Stimulated activated naive CD8-positive, alpha-beta T cell treated with anti-CD3 and anti-CD28 coated beads, Interleukin-15, Interleukin-2, amounts not matched to agents 100 ng/mL and 50 ng/mL, for 24 hours (primary cell): ENCODE data around the gene CLASRP.

Experiments
- H3K27ac Mint-ChIP-seq: one replicate; pipeline ENCODE4 v1.8.0; 2021; ENCODE audit warnings: mild to moderate bottlenecking, mixed read lengths
- H3K27me3 Mint-ChIP-seq: one replicate; pipeline ENCODE4 v1.8.0; 2021; ENCODE audit warnings: mixed read lengths
- H3K36me3 Mint-ChIP-seq: one replicate; pipeline ENCODE4 v1.8.0; 2021; ENCODE audit warnings: low read depth, mixed read lengths
- H3K4me1 Mint-ChIP-seq: one replicate; pipeline ENCODE4 v1.8.0; 2021; ENCODE audit warnings: low read depth, mixed read lengths
- H3K4me3 Mint-ChIP-seq: one replicate; pipeline ENCODE4 v1.8.0; 2021; ENCODE audit warnings: mild to moderate bottlenecking, mixed read lengths
- H3K9me3 Mint-ChIP-seq: one replicate; pipeline ENCODE4 v1.8.0; 2021; ENCODE audit warnings: mixed read lengths

CLASRP gene

DNA sequence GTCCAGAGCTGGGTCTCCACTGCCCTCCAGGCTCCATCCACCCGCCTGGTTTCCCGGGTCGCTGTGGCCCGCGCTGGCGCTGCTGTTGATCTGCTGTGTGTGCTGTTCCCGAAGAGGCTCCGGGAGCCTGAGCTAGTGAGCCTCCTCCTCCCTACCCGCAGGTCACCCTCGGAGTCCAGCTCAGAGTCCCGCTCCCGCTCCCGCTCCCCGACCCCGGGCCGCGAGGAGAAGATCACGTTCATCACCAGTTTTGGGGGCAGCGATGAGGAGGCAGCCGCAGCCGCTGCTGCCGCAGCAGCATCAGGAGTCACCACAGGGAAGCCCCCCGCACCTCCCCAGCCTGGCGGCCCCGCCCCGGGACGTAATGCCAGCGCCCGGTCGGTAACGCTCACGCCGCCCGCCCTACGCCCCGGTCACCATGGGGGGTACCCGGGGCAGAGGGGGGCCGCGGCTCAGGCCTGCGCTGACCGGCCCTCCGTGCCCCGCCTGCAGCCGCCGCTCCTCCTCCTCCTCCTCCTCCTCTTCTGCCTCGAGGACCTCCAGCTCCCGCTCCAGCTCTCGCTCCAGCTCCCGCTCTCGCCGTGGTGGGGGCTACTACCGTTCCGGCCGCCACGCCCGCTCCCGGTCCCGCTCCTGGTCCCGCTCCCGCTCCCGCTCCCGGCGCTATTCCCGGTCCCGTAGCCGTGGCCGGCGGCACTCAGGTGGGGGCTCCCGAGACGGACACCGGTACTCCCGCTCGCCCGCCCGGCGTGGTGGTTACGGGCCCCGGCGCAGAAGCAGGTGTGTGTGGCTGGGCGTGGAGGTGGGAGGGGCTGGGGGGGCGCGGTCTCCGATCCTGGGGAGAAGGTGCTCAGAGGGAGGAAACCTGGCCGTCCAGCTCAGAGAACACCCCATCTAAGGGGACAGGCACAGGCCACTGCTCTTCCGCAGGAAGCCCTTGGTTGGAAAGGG, 25.3 kb downstream of the CLASRP start:
- Mint-ChIP-seq H3K4me3 (no peak overlapping the region), H3K9me3 (no peaks in the 10 kb centered on the region), H3K27me3 (no peaks in the 10 kb centered on the region)

DNA sequence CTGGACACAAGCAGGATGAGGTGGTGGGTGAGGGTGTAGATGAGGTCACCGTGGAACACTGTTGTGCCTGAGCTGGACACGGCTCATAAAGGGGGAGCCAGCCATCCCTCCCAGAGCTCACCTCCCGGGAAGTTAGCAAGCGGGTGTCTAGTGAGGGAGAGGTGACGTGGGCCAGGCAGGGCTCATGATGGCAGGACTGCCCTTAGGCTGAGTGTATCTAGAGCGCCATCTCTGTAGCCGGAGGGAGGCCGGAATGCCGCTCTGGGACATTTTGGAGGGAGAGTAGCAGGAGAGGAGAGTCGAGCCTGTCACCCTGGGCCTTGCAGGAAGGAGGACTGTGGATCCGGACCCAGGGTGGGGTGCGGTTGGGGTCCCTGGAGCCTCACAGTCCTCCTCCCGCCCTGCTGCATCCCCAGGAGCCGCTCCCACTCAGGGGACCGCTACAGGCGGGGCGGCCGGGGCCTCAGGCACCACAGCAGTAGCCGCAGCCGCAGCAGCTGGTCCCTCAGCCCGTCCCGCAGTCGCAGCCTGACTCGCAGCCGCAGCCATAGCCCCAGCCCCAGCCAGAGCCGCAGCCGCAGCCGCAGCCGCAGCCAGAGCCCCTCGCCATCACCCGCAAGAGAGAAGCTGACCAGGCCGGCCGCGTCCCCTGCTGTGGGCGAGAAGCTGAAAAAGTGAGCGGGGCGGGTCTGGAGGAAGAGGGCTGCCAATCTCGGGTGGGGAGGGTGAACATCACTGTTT, 28.2 kb downstream of the CLASRP start:
- H3K4me3 Mint-ChIP-seq: no peak overlapping the region
- peaks cover 19% of the 10 kb centered on the region for H3K36me3 Mint-ChIP-seq
- H3K27ac Mint-ChIP-seq: no peak overlapping the region

More for the DNA sequence above, 25.3 kb downstream of the CLASRP start:
- H3K36me3 Mint-ChIP-seq: peaks cover 29% of the 10 kb centered on the region
- H3K4me1 Mint-ChIP-seq: no peaks in the 10 kb centered on the region
- H3K27ac Mint-ChIP-seq: no peak overlapping the region

DNA sequence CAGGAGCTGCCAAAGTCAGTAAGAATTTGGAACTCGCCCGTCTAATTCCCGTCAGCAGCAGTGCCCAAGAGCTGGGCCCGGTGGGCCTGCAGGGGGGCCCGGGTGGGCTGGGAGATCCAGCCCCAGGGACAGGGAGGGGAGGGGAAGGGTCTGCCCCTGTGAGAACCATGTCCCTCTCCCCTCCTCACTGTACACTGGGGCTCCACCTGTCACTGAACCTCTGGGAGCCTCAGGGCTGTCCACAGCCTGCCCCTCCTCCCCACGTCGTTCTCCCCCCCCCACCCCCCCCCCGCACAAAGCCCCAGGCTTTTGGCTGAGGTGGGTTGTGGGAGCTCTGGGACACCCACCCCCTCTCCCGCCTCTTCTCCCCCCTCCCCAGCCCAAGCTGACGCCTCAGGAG, 29.2 kb downstream of the CLASRP start:
- H3K27ac Mint-ChIP-seq: no peak overlapping the region
- H3K27me3 Mint-ChIP-seq: no peaks in the 10 kb centered on the region
- H3K9me3 Mint-ChIP-seq: no peaks in the 10 kb centered on the region
- peaks cover 15% of the 10 kb centered on the region for H3K36me3 Mint-ChIP-seq
- H3K4me1 Mint-ChIP-seq: no peaks in the 10 kb centered on the region
- H3K4me3 Mint-ChIP-seq: no peak overlapping the region

More for the DNA sequence above, 28.2 kb downstream of the CLASRP start:
- Mint-ChIP-seq H3K9me3 (no peaks in the 10 kb centered on the region), H3K4me1 (no peaks in the 10 kb centered on the region), H3K27me3 (no peaks in the 10 kb centered on the region)

DNA sequence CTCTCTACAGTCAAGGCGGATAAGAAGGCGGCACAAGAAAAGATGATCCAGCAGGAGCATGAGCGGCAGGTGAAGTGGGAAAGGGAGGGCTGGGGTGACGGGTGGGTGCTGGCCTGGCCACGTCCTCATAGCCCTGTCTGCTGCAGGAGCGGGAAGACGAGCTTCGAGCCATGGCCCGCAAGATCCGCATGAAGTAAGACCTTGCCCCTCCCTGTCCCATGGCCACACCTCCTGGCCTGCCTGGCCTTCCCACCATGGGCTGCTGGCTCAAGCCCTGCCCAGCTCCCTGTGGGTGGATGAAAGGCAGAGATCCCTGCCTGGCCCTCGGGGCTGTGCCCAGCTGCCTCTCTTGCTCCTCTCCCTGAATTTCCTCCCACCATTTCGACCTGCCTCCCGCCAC, 30.2 kb downstream of the CLASRP start:
- Mint-ChIP-seq H3K36me3 (peaks cover 15% of the 10 kb centered on the region), H3K4me3 (no peak overlapping the region), H3K27ac (no peak overlapping the region), H3K27me3 (no peaks in the 10 kb centered on the region), H3K4me1 (no peaks in the 10 kb centered on the region), H3K9me3 (no peaks in the 10 kb centered on the region)

DNA sequence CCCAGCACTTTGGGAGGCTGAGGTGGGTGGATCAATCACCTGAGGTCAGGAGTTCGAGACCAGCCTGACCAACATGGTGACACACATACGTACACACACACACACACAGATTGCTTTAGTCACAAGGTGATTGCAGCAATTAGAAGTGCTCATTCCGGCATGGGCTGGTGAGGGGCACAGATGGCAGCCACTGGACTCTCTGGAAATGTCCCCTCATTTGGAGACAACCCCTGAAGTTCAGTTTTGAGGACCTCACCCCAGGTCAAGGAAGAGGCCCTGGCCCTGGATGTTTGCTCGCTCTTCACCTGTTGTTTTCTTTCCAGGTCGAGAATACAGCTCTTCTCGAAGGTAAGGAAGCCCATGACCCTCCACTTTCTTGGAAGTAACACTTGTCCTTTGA, 31.4 kb downstream of the CLASRP start:
- Mint-ChIP-seq H3K4me1 (peaks cover 7% of the 10 kb centered on the region), H3K27ac (no peak overlapping the region), H3K4me3 (no peak overlapping the region), H3K27me3 (no peaks in the 10 kb centered on the region), H3K9me3 (no peaks in the 10 kb centered on the region), H3K36me3 (peaks cover 15% of the 10 kb centered on the region)

DNA sequence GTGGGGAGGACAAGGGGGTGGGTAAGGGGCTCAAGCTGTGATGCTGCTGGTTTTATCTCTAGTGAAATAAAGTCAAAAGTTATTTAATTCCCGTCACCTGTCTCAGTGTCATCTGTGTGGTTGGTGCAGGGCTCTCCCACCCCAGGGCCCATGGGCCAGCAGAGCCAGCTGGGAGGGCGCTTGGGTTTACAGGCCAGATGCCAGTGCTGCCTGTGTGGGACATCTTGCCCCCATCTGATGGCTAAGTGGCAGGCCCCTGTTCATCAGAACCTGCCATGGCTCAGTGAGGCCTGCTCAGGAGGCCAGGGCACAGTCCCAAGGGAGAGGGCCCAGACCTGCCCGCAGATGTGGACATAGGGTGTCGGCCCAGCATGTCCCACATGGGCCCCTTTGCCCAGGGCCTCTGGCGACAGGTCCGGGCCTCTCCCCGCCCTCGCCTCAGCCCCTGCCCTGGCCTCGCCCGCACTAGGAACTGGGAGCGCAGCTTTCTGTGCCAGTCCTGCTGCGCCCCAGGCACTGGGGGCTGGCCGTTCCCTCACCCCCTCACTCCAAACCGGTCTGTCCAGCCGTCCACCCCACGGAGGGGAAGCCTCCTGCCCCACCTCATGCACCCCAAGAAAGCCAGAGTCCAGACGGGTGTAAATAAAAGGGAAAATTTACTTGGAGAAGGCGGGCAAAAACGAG, 32.2 kb downstream of the CLASRP start:
- Mint-ChIP-seq H3K36me3 (peaks cover 11% of the 10 kb centered on the region), H3K4me1 (peaks cover 7% of the 10 kb centered on the region), H3K27ac (no peak overlapping the region), H3K27me3 (no peaks in the 10 kb centered on the region), H3K9me3 (no peaks in the 10 kb centered on the region), H3K4me3 (no peak overlapping the region)

DNA sequence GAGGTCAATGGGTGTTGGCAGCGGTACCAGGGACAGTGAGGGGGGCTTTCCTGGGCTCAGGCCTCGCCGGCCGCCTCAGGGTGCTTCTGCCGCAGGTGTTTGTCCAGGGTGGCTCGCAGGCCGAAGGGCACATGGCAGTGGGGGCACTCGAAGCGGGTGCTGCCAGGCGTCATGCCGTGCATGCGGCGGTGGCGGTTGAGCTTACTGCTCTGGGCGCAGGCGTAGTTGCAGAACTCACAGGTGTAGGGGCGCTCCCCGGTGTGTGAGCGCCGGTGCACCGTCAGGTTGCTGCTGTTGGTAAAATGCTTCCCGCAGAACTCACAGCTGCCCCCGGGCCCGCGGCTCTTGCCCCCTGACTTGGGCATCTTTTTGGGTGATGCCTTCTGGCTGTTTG, 32.7 kb downstream of the CLASRP start:
- no peak overlapping the region for H3K4me3 Mint-ChIP-seq
- H3K36me3 Mint-ChIP-seq: peaks cover 11% of the 10 kb centered on the region

DNA sequence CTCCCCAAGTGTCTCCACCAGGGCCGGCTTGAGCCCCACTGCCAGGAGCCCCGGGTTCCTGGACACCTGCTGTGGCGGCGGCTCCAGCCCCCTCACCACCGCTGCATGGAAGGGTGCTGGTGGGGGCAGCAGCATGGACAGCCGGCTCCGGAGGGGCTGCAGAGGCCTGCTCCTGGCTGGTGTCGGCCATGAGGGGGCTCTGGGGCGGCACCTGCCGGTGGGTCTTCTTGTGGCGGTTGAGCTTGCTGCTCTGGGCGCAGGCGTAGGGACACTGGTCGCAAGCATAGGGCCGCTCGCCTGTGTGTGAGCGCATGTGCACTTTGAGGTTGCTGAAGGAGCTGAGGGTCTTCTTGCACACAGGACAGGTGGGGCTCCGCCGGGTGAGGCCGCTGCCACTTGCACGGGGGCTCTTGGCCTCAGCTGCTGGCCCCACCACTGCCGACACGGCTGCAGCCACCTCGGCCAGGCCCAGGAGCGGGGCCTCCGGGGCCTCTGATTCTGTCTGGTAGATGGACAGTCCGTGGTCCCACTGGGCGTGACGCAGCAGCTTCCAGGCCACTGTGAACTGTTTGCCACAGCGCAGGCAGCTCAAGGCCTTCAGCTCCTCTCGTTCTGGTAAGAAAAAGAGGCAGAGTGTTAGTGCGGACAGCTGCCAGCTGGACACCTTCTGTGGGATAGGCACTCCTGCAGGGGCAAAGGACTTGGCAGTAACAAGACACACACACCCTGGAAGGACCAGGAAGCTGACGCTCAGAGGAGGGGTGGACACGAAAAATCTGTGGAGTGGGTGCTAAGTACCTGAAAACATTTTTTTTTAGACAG, 33.3 kb downstream of the CLASRP start:
- H3K4me3 Mint-ChIP-seq: no peak overlapping the region
- no peak overlapping the region for H3K27ac Mint-ChIP-seq
- no peaks in the 10 kb centered on the region for H3K9me3 Mint-ChIP-seq
- peaks cover 11% of the 10 kb centered on the region for H3K36me3 Mint-ChIP-seq
- H3K27me3 Mint-ChIP-seq: no peaks in the 10 kb centered on the region
- H3K4me1 Mint-ChIP-seq: peaks cover 15% of the 10 kb centered on the region

More for the DNA sequence above, 32.7 kb downstream of the CLASRP start:
- H3K27ac Mint-ChIP-seq: no peak overlapping the region
- H3K9me3 Mint-ChIP-seq: no peaks in the 10 kb centered on the region
- H3K27me3 Mint-ChIP-seq: no peaks in the 10 kb centered on the region
- H3K4me1 Mint-ChIP-seq: peaks cover 9% of the 10 kb centered on the region

DNA sequence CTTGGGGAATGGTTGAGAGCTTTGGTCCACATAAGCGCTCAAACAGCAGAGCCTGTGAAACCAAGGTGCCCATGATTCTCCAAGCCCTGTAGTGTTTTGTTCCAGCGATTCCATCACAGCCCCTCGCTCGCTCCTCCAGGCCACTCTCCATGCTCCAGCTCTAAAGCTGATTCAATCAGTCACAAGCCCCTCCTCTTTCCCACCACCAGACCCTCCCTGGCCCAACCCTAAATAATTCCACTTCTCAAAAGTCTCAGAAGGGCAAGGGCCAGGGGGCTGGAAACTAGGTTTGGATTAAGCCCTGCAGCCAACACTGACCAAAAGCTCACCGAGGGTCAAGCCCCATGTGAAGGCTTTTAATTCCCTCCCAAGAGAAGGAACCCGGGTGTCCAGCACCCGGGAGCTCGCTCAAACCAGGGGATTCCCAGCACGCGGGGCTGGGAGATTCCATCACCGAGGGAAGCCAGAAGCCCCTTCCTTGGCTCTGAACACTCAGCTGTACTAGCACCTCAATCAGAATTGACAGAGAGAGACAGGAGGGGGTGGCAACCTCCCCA, 36.0 kb downstream of the CLASRP start:
- peak overlapping the region; percentile 85 for H3K4me3 Mint-ChIP-seq
- H3K9me3 Mint-ChIP-seq: no peaks in the 10 kb centered on the region
- no peaks in the 10 kb centered on the region for H3K27me3 Mint-ChIP-seq
- peak overlapping the region; percentile 36 for H3K27ac Mint-ChIP-seq
- H3K36me3 Mint-ChIP-seq: peaks cover 6% of the 10 kb centered on the region
- peaks cover 30% of the 10 kb centered on the region for H3K4me1 Mint-ChIP-seq

DNA sequence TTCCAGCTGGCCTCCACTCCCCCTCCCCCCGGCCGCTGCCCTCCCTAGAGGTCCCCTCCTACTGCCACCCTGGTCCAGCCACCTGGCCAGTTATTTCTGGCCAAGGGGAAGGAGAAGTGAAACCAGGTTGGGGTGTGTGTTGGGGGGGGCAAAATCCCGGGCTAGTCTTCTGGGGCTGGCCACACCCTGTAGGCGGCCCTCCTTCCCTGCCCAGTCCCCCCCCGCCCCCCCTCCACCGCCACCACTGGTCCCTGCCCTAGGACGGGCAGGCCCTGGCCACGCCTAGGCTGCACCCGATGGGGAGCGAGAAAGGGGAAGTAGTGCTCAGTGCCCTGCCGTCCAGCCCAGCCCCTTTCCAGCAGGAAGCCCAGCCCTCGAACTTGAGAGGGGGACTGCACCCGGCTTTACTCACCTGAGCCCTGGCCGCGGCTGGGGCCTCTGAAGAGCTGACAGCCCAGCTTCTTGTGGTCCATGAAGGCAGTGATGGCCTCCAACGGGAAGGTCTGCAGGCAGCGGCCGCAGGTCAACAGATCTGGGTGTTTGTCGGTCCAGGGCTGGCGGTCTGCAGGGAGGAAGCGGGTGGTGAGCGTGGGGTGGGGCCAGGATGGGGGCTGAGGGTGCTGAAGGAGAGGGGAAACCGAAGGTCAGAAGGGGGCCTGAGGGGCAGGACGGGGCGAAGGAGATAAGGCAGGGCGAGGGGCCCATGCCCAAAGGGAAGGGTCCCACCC, 36.6 kb downstream of the CLASRP start:
- peaks cover 2% of the 10 kb centered on the region for H3K36me3 Mint-ChIP-seq
- peak overlapping the region; percentile 67 for H3K27ac Mint-ChIP-seq
- H3K4me3 Mint-ChIP-seq: peak overlapping the region; percentile 85
- H3K4me1 Mint-ChIP-seq: peaks cover 35% of the 10 kb centered on the region
- no peaks in the 10 kb centered on the region for H3K27me3 Mint-ChIP-seq
- no peaks in the 10 kb centered on the region for H3K9me3 Mint-ChIP-seq

DNA sequence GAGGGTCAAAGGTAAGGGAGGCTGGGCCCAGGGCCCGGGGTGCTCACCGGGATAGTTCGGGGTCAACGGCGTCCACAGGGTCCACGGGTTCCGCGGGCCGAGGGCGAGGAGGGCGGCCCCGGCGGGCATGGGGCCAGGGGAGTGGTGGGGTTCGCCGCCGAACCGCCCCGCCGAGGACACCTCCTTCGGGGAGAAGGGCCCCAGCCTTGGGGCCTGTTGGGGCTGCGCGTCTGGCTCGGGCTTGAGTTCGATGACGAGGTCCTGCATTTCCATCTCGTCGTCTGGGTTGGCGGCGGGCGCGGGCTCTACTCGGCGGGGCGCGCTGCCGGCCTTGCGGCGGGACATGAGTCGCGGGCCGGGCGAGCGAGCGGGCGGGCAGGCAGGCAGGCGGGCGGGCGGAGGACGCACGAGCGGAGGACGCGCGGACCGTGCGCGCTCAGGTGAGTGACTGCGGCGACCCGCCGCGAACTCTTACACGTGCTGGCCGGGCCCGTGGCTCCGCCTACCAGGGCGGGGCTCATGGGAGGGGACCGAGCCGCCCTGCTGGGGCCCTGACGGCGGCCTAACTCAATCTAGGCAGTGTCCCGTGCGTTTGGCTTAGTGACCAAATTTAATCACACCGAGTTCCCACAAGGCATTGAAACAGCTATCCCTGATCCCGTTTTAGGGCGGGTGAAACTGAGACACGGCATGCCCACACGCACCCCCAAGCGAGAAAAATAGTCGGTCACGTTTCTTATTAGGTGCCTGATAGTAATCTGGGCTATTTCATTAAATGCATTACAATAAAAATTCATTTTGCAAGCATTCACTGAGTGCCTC, 37.4 kb downstream of the CLASRP start, which contains the start of gene ZNF296:
TSS of gene ZNF296 (minus strand) at position 450 of the 822 bp plus-strand sequence. CDS start at position 345, 105 bp downstream.
- Mint-ChIP-seq H3K9me3 (no peaks in the 10 kb centered on the region), H3K36me3 (peaks cover under 1% of the 10 kb centered on the region), H3K4me1 (peaks cover 42% of the 10 kb centered on the region), H3K27me3 (no peaks in the 10 kb centered on the region), H3K4me3 (peak within 1 kb of the TSS; percentile 85), H3K27ac (peak within 1 kb of the TSS; percentile 82)

DNA sequence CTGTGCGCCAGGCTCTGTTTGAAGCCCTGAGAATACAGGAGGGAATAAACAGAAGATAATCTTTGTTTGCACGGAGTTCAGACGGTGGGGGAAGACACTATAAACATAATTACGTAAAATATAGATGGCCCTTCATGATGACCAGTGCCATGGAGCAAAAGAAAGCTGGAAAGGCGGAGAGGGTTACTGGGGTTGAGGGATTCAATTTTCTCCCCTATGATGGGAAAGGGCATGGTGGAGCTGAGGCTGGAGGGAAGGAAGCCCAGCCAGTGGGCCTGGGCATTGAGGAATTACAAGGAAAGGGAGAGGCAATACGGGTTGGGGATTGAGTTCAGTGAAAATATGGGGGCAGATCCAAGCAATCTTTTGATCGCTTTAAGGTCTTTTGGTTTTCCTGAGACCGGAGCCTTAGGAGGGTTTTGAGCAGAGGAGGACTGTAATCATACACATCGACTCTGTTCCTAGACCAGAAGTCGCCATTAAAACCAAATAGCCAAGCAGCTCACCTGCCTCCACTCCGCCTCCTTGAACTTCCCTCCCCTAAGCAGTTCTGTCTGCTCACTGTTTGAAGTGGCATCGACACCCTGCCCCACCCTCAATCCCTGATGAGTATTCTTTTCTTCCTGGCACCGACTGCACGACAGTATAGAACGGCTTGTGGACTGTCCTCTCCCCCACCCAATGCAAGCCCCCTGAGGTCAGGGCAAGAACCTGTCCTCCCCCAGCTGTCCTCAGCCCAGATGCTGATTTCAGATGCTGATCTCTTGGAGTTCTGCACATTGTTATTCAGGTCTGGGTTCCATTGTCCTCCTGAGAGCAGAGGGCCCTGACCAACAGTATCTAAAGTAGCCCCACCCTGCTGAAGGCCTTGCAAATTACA, 38.2 kb downstream of the CLASRP start:
- Mint-ChIP-seq H3K36me3 (peaks cover 9% of the 10 kb centered on the region), H3K9me3 (no peaks in the 10 kb centered on the region), H3K4me1 (peaks cover 50% of the 10 kb centered on the region), H3K4me3 (peak overlapping the region; percentile 85), H3K27me3 (no peaks in the 10 kb centered on the region), H3K27ac (peak overlapping the region; percentile 82)
